Measurements from ENCODE around the gene CDKN1A. TPM values are rescaled to one million over a fixed set of nuclear protein-coding genes. Genes with fewer than 3 reads are reported as not detected.

CDKN1A gene
- total RNA-seq = 63.8 TPM
- long read RNA-seq, transcript CDKN1A-201 (3 exons, 2,180 nt) = major isoform, 50 of 60 reads
- long read RNA-seq, partial matches to known transcripts = 4 of 60 reads
- long read RNA-seq, other reads (novel, unspliced or antisense) = 6 of 60 reads

- DNase-seq (ENCODE audit: missing footprints) = peak; percentile 96
- intact Hi-C loops (cut with DNase I) = loop anchor here (2.0 kb wide), 1 partner anchor 256 kb away; no protein-coding TSS in a partner anchor
- ATAC-seq = peak; percentile 88
These were observed at the start of gene CDKN1A for GRCh38 chr6:36678488-36679042. Gene CDKN1A (plus strand): TSS chr6:36678714. CDS start chr6:36684102, 5,388 bp downstream.

GRCh38 chr6:36629784-36630183, 48.7 kb upstream of the CDKN1A start:
- intact Hi-C loops (cut with DNase I) = no loop called here
- no peak for DNase-seq (ENCODE audit: missing footprints)
- ATAC-seq = no peak

- no peak for DNase-seq (ENCODE audit: missing footprints)
- ATAC-seq = no peak
- intact Hi-C loops (cut with DNase I) = no loop called here
These were observed 47.0 kb upstream of the CDKN1A start for GRCh38 chr6:36631326-36632011.

DNA sequence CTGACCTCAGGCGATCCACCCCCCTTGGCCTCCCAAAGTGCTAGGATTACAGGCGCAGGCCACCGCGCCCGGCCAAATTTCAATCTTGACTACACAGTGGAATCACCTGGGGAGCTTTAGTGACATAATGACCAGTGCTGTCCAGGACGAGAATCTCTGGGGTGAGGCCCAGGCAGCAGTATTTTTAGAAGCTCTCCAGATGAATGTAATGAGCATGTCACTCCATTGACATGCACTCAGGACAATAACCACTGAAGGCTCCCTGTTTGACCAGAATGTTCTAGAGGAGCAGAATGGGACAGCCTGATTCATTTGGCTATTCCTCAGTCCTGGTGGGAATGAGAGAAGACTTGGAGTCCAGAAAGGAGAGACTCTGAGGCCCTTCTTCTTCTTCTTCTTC, 45.1 kb upstream of the CDKN1A start:
- DNase-seq (ENCODE audit: missing footprints) = no peak
- intact Hi-C loops (cut with DNase I) = no loop called here
- peak; percentile 72 for ATAC-seq

DNA sequence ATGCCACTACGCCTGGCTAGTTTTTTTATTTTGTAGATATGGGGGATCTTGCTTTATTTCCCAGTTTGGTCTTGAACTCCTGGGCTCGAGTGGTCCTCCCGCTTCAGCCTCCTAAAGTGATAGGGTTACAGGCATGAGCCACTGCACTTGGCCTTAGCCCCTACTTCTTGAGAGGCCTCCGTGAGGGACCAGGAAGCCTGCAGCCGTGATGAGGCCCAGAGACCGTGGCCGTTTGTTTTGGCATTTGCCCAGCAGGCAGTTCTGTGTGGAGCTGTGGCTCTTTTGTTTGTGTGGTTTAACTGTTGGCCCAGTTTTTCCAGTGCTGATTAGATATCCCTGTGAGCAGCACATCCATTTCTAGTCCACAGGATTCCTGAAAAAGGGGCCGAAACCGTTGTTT, 44.6 kb upstream of the CDKN1A start:
- peak; percentile 78 for DNase-seq (ENCODE audit: missing footprints)
- peak; percentile 75 for ATAC-seq
- intact Hi-C loops (cut with DNase I) = no loop called here

DNA sequence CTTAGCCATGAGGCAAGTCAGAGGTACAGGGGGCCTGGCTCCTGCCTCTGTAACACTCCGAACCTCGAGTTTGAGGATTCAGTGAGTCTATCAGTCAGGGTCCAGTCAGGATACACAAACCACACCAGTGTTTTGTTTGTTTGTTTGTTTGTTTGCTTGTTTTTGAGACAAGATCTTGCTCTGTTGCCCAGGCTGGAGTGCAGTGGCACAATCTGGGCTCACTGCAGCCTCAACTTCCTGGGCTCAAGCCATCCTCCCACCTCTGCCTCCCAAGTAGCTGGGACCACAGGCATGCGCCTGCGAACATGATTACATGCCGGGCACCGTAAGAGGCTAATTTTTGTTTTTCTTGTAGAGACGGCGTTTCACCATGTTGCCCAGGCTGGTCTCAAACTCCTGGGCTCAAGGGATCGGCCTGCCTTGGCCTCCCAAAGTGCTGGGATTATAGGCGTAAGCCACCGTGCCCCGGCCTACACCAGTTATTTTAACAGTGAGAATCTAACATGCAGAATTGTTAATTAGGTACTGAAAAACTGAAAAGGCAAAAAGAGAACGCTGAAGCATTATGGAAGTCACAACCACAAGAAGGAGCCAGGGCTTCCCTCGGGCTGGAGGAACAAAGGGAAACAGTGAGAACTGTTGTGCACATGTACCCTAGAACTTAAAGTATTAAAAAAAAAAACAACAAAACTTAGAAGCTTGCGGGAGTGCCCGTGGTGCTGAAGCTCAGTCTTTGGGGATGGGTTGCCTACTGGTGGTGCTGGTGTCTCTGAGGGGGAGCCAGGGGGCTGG, 44.0 kb upstream of the CDKN1A start:
- intact Hi-C loops (cut with DNase I) = no loop called here
- ATAC-seq = no peak
- no peak for DNase-seq (ENCODE audit: missing footprints)

GRCh38 chr6:36636283-36636682, 42.2 kb upstream of the CDKN1A start:
- intact Hi-C loops (cut with DNase I) = no loop called here
- no peak for DNase-seq (ENCODE audit: missing footprints)
- ATAC-seq = no peak

GRCh38 chr6:36636687-36637418, 41.7 kb upstream of the CDKN1A start:
- intact Hi-C loops (cut with DNase I) = no loop called here
- ATAC-seq (no peak), DNase-seq (ENCODE audit: missing footprints) (no peak)

GRCh38 chr6:36638579-36638978, 39.9 kb upstream of the CDKN1A start:
- DNase-seq (ENCODE audit: missing footprints) = no peak
- no peak for ATAC-seq
- intact Hi-C loops (cut with DNase I) = no loop called here

GRCh38 chr6:36639171-36639808, 39.2 kb upstream of the CDKN1A start:
- ATAC-seq (no peak), DNase-seq (ENCODE audit: missing footprints) (no peak)
- intact Hi-C loops (cut with DNase I) = no loop called here

DNA sequence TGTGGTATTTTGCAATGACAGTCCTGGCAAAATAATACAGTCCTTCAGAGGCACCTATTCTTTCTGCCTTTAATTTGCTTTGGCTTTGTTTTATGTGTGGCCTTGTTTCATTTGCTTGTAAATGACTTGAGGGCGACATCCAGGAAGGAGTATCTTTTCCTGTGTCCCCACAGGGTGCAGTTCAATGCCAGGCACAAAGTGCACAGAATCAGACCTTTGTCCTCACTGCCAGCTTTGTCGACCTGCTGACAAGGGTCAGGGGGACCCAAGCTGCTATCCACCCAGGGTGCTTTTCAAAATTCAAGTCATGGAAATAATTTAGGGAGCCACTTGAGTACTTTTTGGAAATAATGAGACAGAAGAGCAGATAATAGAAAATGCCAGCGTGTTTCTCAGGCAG, 37.0 kb upstream of the CDKN1A start:
- DNase-seq (ENCODE audit: missing footprints) = no peak
- intact Hi-C loops (cut with DNase I) = no loop called here
- no peak for ATAC-seq

DNA sequence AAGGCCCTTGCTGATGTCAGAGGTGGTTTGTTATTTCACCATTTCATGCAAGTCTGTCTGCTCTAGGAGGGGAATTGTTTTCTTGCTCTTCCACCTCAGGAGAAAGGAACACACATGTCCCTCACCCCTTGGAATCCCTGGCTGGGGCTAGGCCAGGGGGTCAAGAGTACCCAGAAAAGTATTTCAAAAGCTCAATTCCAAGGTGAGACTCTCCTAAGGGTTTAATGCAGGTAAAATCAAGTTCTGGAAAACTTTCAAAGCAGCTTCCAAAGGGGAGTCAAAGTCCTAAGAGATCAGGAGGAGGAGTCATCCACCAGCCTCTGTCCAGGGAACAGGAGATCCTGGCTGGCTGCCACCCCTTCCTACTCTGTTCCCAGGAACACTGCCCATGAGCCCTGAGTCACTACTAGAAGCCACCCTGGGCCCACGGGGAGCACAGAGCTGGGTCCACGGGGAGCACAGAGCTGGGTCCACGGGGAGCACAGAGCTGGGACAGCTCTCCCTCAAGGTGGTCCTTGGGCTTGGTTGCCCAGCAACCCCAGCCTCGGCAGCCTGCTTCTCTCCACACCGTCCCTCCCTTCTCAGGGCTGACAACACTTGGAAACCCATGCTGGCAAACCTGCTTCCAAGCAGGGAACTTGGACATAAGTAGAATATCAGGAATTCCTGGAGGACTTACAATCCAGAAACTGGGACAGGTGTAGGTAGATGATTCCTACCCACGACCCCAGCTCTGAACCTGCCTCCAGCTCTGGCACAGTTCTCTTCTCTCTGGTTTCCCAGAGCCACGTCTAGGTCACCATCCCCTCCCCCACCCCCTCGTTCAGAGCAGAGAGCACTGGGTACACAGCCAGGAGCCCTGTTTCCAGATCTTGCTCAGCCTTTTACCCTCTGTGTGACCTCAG, 35.3 kb upstream of the CDKN1A start:
- intact Hi-C loops (cut with DNase I) = no loop called here
- DNase-seq (ENCODE audit: missing footprints) (peak; percentile 88), ATAC-seq (peak; percentile 80)

GRCh38 chr6:36643977-36644376, 34.5 kb upstream of the CDKN1A start:
- ATAC-seq (peak; percentile 53), DNase-seq (ENCODE audit: missing footprints) (no peak)
- intact Hi-C loops (cut with DNase I) = no loop called here

DNA sequence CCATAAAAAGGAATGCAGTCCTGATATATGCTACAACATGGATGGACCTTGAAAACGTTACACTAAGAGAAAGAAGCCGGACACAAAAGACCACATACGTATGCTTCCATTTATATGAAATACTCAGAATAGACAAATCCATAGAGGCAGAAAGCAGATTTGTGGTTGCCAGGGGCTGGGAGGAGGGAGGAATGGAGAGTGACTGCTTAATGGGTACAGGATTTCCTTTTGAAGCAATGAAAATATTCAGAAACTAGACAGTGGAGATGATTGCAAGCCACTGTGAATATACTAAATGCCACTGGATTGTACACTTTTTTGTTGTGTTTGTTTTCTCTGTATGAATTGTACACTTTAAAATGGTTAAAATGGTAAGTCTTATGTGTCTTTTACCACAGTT, 29.4 kb upstream of the CDKN1A start:
- intact Hi-C loops (cut with DNase I) = no loop called here
- no peak for DNase-seq (ENCODE audit: missing footprints)
- no peak for ATAC-seq

DNA sequence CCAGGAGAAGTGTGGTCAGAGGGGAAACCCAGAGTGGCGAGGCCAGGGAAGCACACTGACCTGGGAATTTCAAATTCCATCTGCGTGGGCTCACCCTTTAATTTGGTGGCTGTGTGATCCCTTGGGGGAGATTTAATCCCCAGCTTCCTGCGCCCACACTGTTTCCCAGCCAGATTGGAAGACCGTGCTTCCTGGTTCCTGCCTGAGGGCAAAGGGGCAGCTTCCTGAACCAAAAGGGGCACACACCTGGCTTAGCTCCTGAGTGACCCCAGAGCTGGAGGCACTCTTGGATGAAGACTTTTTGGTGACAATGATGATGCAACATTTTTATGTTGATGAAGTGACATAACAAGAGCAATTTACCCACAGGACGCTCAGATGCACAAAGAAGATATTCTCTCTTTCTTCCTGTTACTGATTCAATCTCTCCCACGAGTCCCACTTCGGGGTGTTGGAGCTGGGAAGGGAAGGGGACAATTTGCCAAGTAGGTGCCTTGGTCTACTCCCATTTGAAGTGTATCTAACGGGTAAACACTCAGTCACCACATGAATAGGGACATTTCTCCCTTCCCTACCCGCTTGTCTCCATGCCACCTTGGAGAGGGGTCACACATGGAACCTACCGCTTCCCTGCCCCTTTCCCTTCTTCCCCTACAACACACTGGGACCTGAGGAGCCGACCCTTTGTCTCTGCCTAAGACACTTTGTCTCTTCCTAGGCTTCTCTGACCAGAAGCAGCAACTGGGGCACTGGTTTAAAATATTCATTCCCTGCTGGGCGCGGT, 28.6 kb upstream of the CDKN1A start:
- DNase-seq (ENCODE audit: missing footprints) (no peak), ATAC-seq (no peak)
- intact Hi-C loops (cut with DNase I) = no loop called here

DNA sequence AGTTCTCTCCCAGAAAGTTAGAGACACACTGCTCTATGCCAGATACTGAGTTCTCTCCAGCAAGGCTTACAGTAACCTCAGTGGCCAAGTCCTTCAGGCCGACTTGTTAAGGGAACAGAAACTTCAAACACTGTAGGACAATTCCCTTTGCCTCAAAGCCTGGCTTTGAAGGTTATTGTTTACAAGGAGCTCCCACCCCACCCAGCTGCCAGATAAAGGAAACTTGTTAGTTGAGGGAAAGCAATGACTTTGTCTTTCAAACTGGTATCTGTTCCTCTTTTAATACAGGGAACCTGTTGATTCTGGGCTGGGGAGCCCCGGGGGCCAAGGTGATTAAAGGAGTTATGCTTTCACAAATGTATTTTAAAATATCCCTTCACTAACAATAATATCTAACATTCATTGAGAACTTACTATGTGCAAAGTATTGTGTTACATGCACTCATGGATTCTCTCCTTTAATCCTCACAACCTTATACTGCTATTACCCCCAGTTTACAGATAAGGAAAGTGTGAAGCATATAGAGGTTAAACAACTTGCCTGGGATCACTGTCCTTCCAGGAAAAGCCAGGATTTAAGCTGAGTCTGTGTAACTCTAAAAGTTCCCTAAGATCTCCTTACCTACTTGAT, 27.6 kb upstream of the CDKN1A start:
- intact Hi-C loops (cut with DNase I) = no loop called here
- ATAC-seq = peak; percentile 26

More for the DNA sequence above, 27.6 kb upstream of the CDKN1A start:
- DNase-seq (ENCODE audit: missing footprints) = no peak
